ENCODE measurements around the gene TMEM121B.

Gene TMEM121B

GRCh38 chr22:17116572-17117330 lies 4.4 kb downstream of the TMEM121B start:
- no peak for TF ChIP-seq CTCF (IDR thresholded peaks at IDR 0.05)
- no peak for TF ChIP-seq ZFX (IDR thresholded peaks at IDR 0.05; ENCODE audit: borderline replicate concordance)
- peak overlapping the region; percentile 41 for H3K27ac ChIP-seq

GRCh38 chr22:17115945-17116565 lies 5.1 kb downstream of the TMEM121B start:
- no peak for TF ChIP-seq ZFX (IDR thresholded peaks at IDR 0.05; ENCODE audit: borderline replicate concordance)
- TF ChIP-seq CTCF (IDR thresholded peaks at IDR 0.05), result no peak
- peak overlapping the region; percentile 41 for H3K27ac ChIP-seq

GRCh38 chr22:17115236-17115635 lies 5.9 kb downstream of the TMEM121B start:
- H3K27ac ChIP-seq, result peak overlapping the region; percentile 41; the same call in 1 of the 2 replicates
- TF ChIP-seq ZFX (IDR thresholded peaks at IDR 0.05; ENCODE audit: borderline replicate concordance), result no peak
- no peak for TF ChIP-seq CTCF (IDR thresholded peaks at IDR 0.05)

GRCh38 chr22:17114898-17115235 lies 6.3 kb downstream of the TMEM121B start:
- no peak for TF ChIP-seq CTCF (IDR thresholded peaks at IDR 0.05)
- no peak for TF ChIP-seq ZFX (IDR thresholded peaks at IDR 0.05; ENCODE audit: borderline replicate concordance)
- no peak overlapping the region for H3K27ac ChIP-seq

- H3K27ac ChIP-seq, result no peak overlapping the region
- TF ChIP-seq CTCF (IDR thresholded peaks at IDR 0.05) (no peak), ZFX (IDR thresholded peaks at IDR 0.05; ENCODE audit: borderline replicate concordance) (no peak)
Observed at GRCh38 chr22:17114173-17114897, 6.8 kb downstream of the TMEM121B start.

- H3K27ac ChIP-seq, result no peak overlapping the region
- no peak for TF ChIP-seq ZFX (IDR thresholded peaks at IDR 0.05; ENCODE audit: borderline replicate concordance)
- no peak for TF ChIP-seq CTCF (IDR thresholded peaks at IDR 0.05)
Observed at GRCh38 chr22:17113600-17113999, 7.6 kb downstream of the TMEM121B start.
